DOHH2 (cell line): ENCODE data around the gene UVRAG.

Source experiments
- H3F3A ChIP-seq: fragments of 200-600 bp; sonication (generic), shearing (Covaris generic); 2 replicates; pipeline ENCODE4 v1.6.0; 2016; ENCODE audit warnings: antibody characterized with exemption, mild to moderate bottlenecking; ENCODE audit not compliant: control insufficient read depth, insufficient read depth
- H3K27ac ChIP-seq: fragments of 200-600 bp; sonication (generic); 2 replicates; pipeline ENCODE4 v1.5.1; 2014; ENCODE audit warnings: low read depth, mild to moderate bottlenecking, low read length, moderate library complexity
- H3K27me3 ChIP-seq: fragments of 200-600 bp; sonication (generic); 2 replicates; pipeline ENCODE4 v1.6.1; 2014; ENCODE audit warnings: mild to moderate bottlenecking, low read length, mixed read lengths; ENCODE audit not compliant: control insufficient read depth
- H3K36me3 ChIP-seq: fragments of 200-600 bp; sonication (generic); 2 replicates; pipeline ENCODE4 v1.6.1; 2014; ENCODE audit warnings: mild to moderate bottlenecking, low read length, moderate library complexity, mixed read lengths; ENCODE audit not compliant: control insufficient read depth
- H3K4me1 ChIP-seq: fragments of 200-600 bp; sonication (generic); 2 replicates; pipeline ENCODE4 v1.6.1; 2014; ENCODE audit warnings: mild to moderate bottlenecking, low read length, mixed read lengths; ENCODE audit not compliant: control insufficient read depth
- H3K4me2 ChIP-seq: fragments of 200-600 bp; sonication (generic); 2 replicates; pipeline ENCODE4 v1.6.0; 2014; ENCODE audit warnings: mild to moderate bottlenecking, low read length, moderate library complexity
- H3K4me3 ChIP-seq: fragments of 200-600 bp; sonication (generic); 2 replicates; pipeline ENCODE4 v1.5.1; 2014; ENCODE audit warnings: mild to moderate bottlenecking, low read length, mixed read lengths
- H3K79me2 ChIP-seq: fragments of 200-600 bp; sonication (generic); 2 replicates; pipeline ENCODE4 v1.6.1; 2014; ENCODE audit warnings: mild to moderate bottlenecking, low read length, mixed read lengths; ENCODE audit not compliant: control insufficient read depth
- H3K9me2 ChIP-seq: fragments of 200-600 bp; sonication (generic); replicated peaks from 2 replicates; pipeline ENCODE4 v1.6.1; 2014; ENCODE audit warnings: mild to moderate bottlenecking, low read length, mixed read lengths; ENCODE audit not compliant: control insufficient read depth
- H3K9me3 ChIP-seq: fragments of 200-600 bp; sonication (generic); 2 replicates; pipeline ENCODE4 v1.6.1; 2014; ENCODE audit warnings: antibody characterized with exemption, low read length, mixed read lengths; ENCODE audit not compliant: control insufficient read depth, insufficient read depth
- H4K20me1 ChIP-seq: fragments of 200-600 bp; sonication (generic); 2 replicates; pipeline ENCODE4 v1.6.0; 2014; ENCODE audit warnings: low read depth, mild to moderate bottlenecking, antibody characterized with exemption, low read length, moderate library complexity; ENCODE audit not compliant: control insufficient read depth, insufficient read depth
- CTCF ChIP-seq: fragments of 200-600 bp; sonication (generic); IDR thresholded peaks from one replicate; pipeline ENCODE4 v1.5.1; 2014; ENCODE audit warnings: antibody characterized with exemption, mild to moderate bottlenecking, low read depth, low read length; ENCODE audit not compliant: poor library complexity, severe bottlenecking
- EZH2phosphoT487 ChIP-seq: fragments of 200-600 bp; sonication (generic); IDR thresholded peaks from 2 replicates; pipeline ENCODE4 v1.6.1; 2017; ENCODE audit warnings: borderline replicate concordance, mild to moderate bottlenecking, antibody characterized with exemption, low read length, moderate library complexity, mixed read lengths

The UVRAG gene

DNA sequence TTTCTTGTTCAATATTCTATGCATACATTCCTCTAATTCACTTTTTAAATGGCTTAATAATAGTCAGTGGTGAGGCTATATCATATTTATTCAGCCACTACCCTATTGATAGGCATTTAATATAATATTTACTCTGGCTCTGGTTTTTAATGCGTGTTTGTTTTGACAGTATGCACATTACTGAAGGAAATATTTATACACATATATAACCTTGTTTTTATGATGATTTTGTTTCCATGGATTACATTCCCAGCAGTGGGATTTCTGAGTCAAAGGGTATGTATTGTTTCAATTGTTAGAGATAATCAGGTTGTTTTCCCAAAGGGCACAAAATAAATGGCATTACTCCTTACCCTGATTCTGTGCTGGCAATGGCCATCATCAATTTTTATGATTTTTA is 105.8 kb downstream of the UVRAG start:
- H3K9me2 ChIP-seq, result no peaks in the 10 kb centered on the region
- no peaks in the 10 kb centered on the region for H3K9me3 ChIP-seq
- H3K36me3 ChIP-seq, result peaks cover 68% of the 10 kb centered on the region
- TF ChIP-seq EZH2phosphoT487 (no peak), CTCF (no peak)
- H3K4me3 ChIP-seq, result no peak overlapping the region
- H3F3A ChIP-seq, result 0 out of 2 replicates have a peak, but pooled peaks cover 2% of the 10 kb centered on the region
- H4K20me1 ChIP-seq, result no peaks in the 10 kb centered on the region; the same call in 1 of the 2 replicates
- peaks cover 79% of the 10 kb centered on the region for H3K79me2 ChIP-seq
- H3K4me2 ChIP-seq, result no peak overlapping the region
- peaks cover 28% of the 10 kb centered on the region for H3K4me1 ChIP-seq
- H3K27me3 ChIP-seq, result no peaks in the 10 kb centered on the region
- no peak overlapping the region for H3K27ac ChIP-seq

- Histone ChIP-seq H3K4me2 (no peak overlapping the region), H3F3A (0 out of 2 replicates have a peak, but pooled peaks cover 2% of the 10 kb centered on the region), H3K4me1 (peaks cover 28% of the 10 kb centered on the region), H3K9me3 (no peaks in the 10 kb centered on the region), H4K20me1 (peaks cover 3% of the 10 kb centered on the region; the same call in 1 of the 2 replicates), H3K4me3 (no peak overlapping the region), H3K27me3 (no peaks in the 10 kb centered on the region), H3K36me3 (peaks cover 67% of the 10 kb centered on the region), H3K9me2 (no peaks in the 10 kb centered on the region), H3K79me2 (peaks cover 81% of the 10 kb centered on the region), H3K27ac (no peak overlapping the region)
- TF ChIP-seq CTCF (no peak), EZH2phosphoT487 (no peak)
Observed at GRCh38 chr11:75921808-75922207, 106.8 kb downstream of the UVRAG start.

DNA sequence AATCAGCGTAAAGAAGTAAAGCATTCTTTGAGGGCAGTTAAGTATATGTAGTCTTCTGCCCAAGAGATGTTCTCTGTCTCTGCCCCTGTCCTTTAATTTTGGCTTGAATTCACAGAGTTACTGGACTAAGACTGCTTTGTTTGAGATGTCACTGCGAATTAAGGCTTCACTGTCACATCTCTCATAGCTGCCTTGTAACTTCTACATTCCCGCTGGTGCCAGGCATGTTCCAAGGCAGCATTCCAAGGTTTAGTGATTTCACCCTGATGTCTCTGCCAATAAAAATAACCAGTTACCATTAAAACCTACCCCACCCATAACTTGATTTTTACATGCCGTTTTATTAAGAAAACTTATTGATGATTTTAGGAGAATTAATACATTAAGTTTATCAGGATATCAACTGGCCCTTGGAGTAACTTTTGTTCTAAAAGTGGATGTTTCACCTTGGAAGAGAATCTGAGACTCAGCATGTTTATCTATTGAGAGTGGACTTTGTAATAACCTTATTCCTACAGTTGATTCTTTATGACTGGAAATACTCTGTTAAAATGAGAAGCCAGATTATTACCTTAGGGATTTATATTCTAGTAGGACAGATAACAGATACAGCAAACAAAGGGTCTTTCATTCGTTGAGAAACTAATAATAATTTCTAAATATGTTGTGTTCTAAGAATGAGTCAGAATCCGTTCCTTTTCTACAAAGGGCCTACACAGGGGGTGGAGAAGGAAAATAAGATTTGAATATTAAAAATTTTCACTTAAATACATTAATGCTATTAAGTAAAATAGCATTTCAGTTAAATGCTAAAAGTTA is 110.2 kb downstream of the UVRAG start:
- Histone ChIP-seq H3K9me3 (no peaks in the 10 kb centered on the region), H3K27me3 (no peaks in the 10 kb centered on the region), H3K4me1 (peaks cover 6% of the 10 kb centered on the region), H3K4me2 (no peak overlapping the region), H3K36me3 (peaks cover 63% of the 10 kb centered on the region), H3K79me2 (peaks cover 74% of the 10 kb centered on the region), H3K9me2 (no peaks in the 10 kb centered on the region), H3K27ac (no peak overlapping the region), H3F3A (peaks cover 4% of the 10 kb centered on the region; the same call in 1 of the 2 replicates), H4K20me1 (peaks cover 3% of the 10 kb centered on the region; the same call in 1 of the 2 replicates), H3K4me3 (no peak overlapping the region)
- TF ChIP-seq CTCF (no peak), EZH2phosphoT487 (no peak)
